Measurements from ENCODE around the gene CDKAL1. TPM values are rescaled to one million over a fixed set of nuclear protein-coding genes. Genes with fewer than 3 reads are reported as not detected.
A peak's percentile ranks its signal among the peaks of the same experiment; 100 is the strongest.

Gene CDKAL1
- total and polyA plus RNA-seq, 2 donors from 2014 or later, result 4.6 to 20.2 TPM

DNA sequence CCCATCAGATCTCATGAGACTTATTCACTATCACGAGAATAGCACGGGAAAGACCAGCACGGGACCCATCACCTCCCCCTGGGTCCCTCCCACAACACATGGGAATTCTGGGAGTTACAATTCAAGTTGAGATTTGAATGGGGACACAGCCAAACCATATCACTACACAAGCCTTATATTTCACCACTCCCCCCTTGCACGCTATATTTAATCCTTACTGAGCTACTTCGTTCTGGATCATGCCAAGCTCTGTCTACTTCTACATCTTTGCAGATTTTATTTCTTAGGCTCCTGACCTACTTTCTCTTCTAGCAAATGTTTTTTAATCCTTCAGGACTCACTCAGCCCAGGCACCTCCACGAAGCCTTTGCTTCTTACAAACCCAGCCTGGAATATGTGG, 606.7 kb downstream of the CDKAL1 start:
- Histone ChIP-seq H3K36me3 (ENCODE audit: control insufficient read depth in 2 of 3, insufficient read depth in 3 of 3, low read length in 3 of 3) (no peaks in the 10 kb centered on the region), H3K4me1 (ENCODE audit: control insufficient read depth in 2 of 3, insufficient read depth in 2 of 3, low read depth in 1 of 3, low read length in 3 of 3) (no peaks in the 10 kb centered on the region), H3K4me3 (ENCODE audit: low read length in 3 of 3) (no peak overlapping the region), H3K9me3 (ENCODE audit: control insufficient read depth in 2 of 3, insufficient read depth in 1 of 3, low read length in 3 of 3) (no peaks in the 10 kb centered on the region), H3K27me3 (ENCODE audit: control insufficient read depth, insufficient read depth, low read length) (no peaks in the 10 kb centered on the region), H3K9ac (ENCODE audit: low read length in 3 of 3) (no peak overlapping the region), H3K27ac (ENCODE audit: low read depth in 2 of 2, low read length in 2 of 2) (no peak overlapping the region)
- TF ChIP-seq, protein P1, sequence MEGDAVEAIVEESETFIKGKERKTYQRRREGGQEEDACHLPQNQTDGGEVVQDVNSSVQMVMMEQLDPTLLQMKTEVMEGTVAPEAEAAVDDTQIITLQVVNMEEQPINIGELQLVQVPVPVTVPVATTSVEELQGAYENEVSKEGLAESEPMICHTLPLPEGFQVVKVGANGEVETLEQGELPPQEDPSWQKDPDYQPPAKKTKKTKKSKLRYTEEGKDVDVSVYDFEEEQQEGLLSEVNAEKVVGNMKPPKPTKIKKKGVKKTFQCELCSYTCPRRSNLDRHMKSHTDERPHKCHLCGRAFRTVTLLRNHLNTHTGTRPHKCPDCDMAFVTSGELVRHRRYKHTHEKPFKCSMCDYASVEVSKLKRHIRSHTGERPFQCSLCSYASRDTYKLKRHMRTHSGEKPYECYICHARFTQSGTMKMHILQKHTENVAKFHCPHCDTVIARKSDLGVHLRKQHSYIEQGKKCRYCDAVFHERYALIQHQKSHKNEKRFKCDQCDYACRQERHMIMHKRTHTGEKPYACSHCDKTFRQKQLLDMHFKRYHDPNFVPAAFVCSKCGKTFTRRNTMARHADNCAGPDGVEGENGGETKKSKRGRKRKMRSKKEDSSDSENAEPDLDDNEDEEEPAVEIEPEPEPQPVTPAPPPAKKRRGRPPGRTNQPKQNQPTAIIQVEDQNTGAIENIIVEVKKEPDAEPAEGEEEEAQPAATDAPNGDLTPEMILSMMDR (IDR thresholded peaks at IDR 0.05; ENCODE audit: borderline replicate concordance, extremely low read depth, insufficient read depth), result no peak
- intact Hi-C loops (cut with DNase I), result no loop called here
- DNase-seq (no peak), FAIRE-seq (no peak)

DNA sequence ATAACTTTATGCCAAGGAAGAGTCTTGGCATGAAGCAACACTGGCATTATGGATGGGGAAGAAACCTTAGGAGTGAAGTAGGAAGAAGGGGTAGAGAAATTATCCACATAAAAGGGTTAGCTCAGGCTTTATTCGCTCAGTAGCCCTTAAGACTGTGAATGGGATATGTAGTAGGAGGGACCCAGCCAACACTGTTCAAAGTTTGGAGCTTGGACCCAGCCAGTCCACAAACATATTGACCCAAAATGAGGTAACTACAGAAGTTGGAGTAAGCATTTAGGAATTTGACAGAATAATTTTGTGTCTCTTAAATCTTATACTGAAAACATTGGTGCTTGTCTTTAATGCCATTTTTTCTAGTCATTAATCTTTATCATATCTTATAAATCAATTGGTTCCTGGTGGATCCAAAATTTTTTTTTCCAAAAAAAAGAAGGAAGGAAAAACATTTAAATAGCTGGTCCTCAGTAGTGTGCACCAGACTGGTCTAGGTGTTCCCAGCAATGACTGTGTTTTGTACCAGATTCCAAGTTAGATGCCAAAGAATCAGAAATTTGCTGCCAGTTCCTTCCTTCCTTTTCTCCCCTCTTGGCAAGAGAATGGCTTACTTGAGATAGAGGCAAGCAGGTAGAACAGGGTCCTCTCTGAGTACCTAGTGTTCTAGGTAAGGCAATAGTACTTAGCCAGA, 607.5 kb downstream of the CDKAL1 start:
- no peaks in the 10 kb centered on the region for H3K27me3 ChIP-seq (ENCODE audit: control insufficient read depth, insufficient read depth, low read length)
- no peak overlapping the region for H3K4me3 ChIP-seq (ENCODE audit: low read length in 3 of 3)
- H3K9me3 ChIP-seq (ENCODE audit: control insufficient read depth in 2 of 3, insufficient read depth in 1 of 3, low read length in 3 of 3), result no peaks in the 10 kb centered on the region
- no peak overlapping the region for H3K9ac ChIP-seq (ENCODE audit: low read length in 3 of 3)
- DNase-seq (no peak), FAIRE-seq (no peak)
- no peaks in the 10 kb centered on the region for H3K36me3 ChIP-seq (ENCODE audit: control insufficient read depth in 2 of 3, insufficient read depth in 3 of 3, low read length in 3 of 3)
- no peaks in the 10 kb centered on the region for H3K4me1 ChIP-seq (ENCODE audit: control insufficient read depth in 2 of 3, insufficient read depth in 2 of 3, low read depth in 1 of 3, low read length in 3 of 3)
- TF ChIP-seq, protein P1 (IDR thresholded peaks at IDR 0.05; ENCODE audit: borderline replicate concordance, extremely low read depth, insufficient read depth), result no peak
- no peak overlapping the region for H3K27ac ChIP-seq (ENCODE audit: low read depth in 2 of 2, low read length in 2 of 2)
- intact Hi-C loops (cut with DNase I), result no loop called here

DNA sequence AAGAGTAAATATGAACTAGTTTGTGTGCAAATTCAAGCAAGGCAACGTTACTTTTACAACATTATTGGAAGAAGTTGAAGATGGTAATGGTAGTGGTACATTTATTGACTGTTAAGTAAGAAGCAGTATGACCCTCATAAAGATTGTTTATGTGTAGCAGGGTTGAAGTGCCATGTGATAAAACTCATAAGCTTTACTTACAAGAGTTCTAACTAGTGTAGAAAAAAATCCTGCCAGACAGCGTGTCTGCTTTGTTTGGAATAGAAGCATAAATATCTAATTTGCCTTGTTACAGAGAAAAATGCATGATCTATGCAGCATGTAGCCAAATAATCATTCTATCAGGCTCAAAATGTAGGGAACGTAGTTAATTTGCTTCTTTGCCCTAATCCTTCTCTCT, 608.5 kb downstream of the CDKAL1 start:
- Histone ChIP-seq H3K36me3 (ENCODE audit: control insufficient read depth in 2 of 3, insufficient read depth in 3 of 3, low read length in 3 of 3) (no peaks in the 10 kb centered on the region), H3K9me3 (ENCODE audit: control insufficient read depth in 2 of 3, insufficient read depth in 1 of 3, low read length in 3 of 3) (no peaks in the 10 kb centered on the region), H3K4me1 (ENCODE audit: control insufficient read depth in 2 of 3, insufficient read depth in 2 of 3, low read depth in 1 of 3, low read length in 3 of 3) (peaks cover 0 to 3% (median 0%) of the 10 kb centered on the region in 3 donors), H3K27ac (ENCODE audit: low read depth in 2 of 2, low read length in 2 of 2) (no peak overlapping the region), H3K9ac (ENCODE audit: low read length in 3 of 3) (no peak overlapping the region), H3K4me3 (ENCODE audit: low read length in 3 of 3) (no peak overlapping the region), H3K27me3 (ENCODE audit: control insufficient read depth, insufficient read depth, low read length) (no peaks in the 10 kb centered on the region)
- TF ChIP-seq, protein P1 (IDR thresholded peaks at IDR 0.05; ENCODE audit: borderline replicate concordance, extremely low read depth, insufficient read depth), result no peak
- DNase-seq, result peak in 2 of 5 donors; percentile 63 to 66
- intact Hi-C loops (cut with DNase I), result no loop called here
- FAIRE-seq, result no peak

DNA sequence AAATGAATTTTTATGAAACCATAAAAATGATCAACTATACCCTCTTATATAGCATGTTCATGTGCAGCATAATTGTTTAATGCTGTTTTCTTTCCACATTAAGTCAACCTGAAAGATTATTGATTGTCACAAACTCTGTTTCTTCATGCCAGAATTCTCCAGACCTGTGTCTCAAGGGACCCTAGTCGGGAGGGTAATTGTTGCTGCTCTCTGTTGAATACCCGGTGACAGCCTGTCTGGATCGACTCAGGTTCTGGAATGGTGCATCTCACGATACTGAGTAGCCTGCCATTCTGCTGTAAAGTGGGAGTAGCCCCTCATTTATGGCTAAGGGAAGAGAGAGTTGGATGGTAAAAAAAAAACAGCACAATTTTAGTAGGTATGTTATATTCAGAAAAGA, 609.4 kb downstream of the CDKAL1 start:
- H3K4me3 ChIP-seq (ENCODE audit: low read length in 3 of 3), result no peak overlapping the region
- TF ChIP-seq, protein P1 (IDR thresholded peaks at IDR 0.05; ENCODE audit: borderline replicate concordance, extremely low read depth, insufficient read depth), result no peak
- no peaks in the 10 kb centered on the region for H3K9me3 ChIP-seq (ENCODE audit: control insufficient read depth in 2 of 3, insufficient read depth in 1 of 3, low read length in 3 of 3)
- no peak overlapping the region for H3K27ac ChIP-seq (ENCODE audit: low read depth in 2 of 2, low read length in 2 of 2)
- H3K27me3 ChIP-seq (ENCODE audit: control insufficient read depth, insufficient read depth, low read length), result no peaks in the 10 kb centered on the region
- H3K9ac ChIP-seq (ENCODE audit: low read length in 3 of 3), result no peak overlapping the region
- intact Hi-C loops (cut with DNase I), result no loop called here
- no peaks in the 10 kb centered on the region for H3K36me3 ChIP-seq (ENCODE audit: control insufficient read depth in 2 of 3, insufficient read depth in 3 of 3, low read length in 3 of 3)
- FAIRE-seq, result no peak
- no peak for DNase-seq
- peaks cover 0 to 3% (median 0%) of the 10 kb centered on the region in 3 donors for H3K4me1 ChIP-seq (ENCODE audit: control insufficient read depth in 2 of 3, insufficient read depth in 2 of 3, low read depth in 1 of 3, low read length in 3 of 3)

Data from kidney (tissue), 14 donors.